ENCODE measurements around the gene NRP2.
A peak's percentile ranks its signal among the peaks of the same experiment; 100 is the strongest.

NRP2 gene

GRCh38 chr2:205780645-205781044, 98.3 kb downstream of the NRP2 start:
- DNase-seq = no peak

- DNase-seq = no peak
These were observed 99.1 kb downstream of the NRP2 start for GRCh38 chr2:205781244-205781931.

- DNase-seq = no peak
These were observed 100.6 kb downstream of the NRP2 start for GRCh38 chr2:205782941-205783340.

- DNase-seq = no peak
These were observed 101.7 kb downstream of the NRP2 start for GRCh38 chr2:205783872-205784499.

- no peak for DNase-seq
These were observed 103.4 kb downstream of the NRP2 start for GRCh38 chr2:205785507-205786260.

GRCh38 chr2:205786976-205787375, 104.7 kb downstream of the NRP2 start:
- no peak for DNase-seq

- DNase-seq = no peak
These were observed 105.5 kb downstream of the NRP2 start for GRCh38 chr2:205787761-205788160.

GRCh38 chr2:205789906-205790305, 107.6 kb downstream of the NRP2 start:
- no peak for DNase-seq

GRCh38 chr2:205792908-205793307, 110.6 kb downstream of the NRP2 start:
- no peak for DNase-seq

GRCh38 chr2:205796805-205797313, 114.6 kb downstream of the NRP2 start:
- DNase-seq = no peak

GRCh38 chr2:205797866-205798265, 115.6 kb downstream of the NRP2 start:
- DNase-seq = no peak

- DNase-seq = no peak
These were observed 117.9 kb downstream of the NRP2 start for GRCh38 chr2:205800224-205800623.

GRCh38 chr2:205800773-205801172, 118.5 kb downstream of the NRP2 start:
- no peak for DNase-seq

GRCh38 chr2:205802065-205802464, 119.8 kb downstream of the NRP2 start:
- DNase-seq = peak; percentile 57

- no peak for DNase-seq
These were observed 120.6 kb downstream of the NRP2 start for GRCh38 chr2:205802941-205803340.

GRCh38 chr2:205803500-205803899, 121.2 kb downstream of the NRP2 start:
- no peak for DNase-seq

GRCh38 chr2:205805136-205805535, 122.8 kb downstream of the NRP2 start:
- no peak for DNase-seq

- DNase-seq = no peak
These were observed 124.0 kb downstream of the NRP2 start for GRCh38 chr2:205806143-205806905.

GRCh38 chr2:205807229-205807628, 124.9 kb downstream of the NRP2 start:
- DNase-seq = no peak

GRCh38 chr2:205807758-205808157, 125.5 kb downstream of the NRP2 start:
- no peak for DNase-seq

GRCh38 chr2:205808486-205809121, 126.3 kb downstream of the NRP2 start:
- DNase-seq = no peak

- no peak for DNase-seq
These were observed 129.1 kb downstream of the NRP2 start for GRCh38 chr2:205811387-205811786.

GRCh38 chr2:205814039-205814364, 131.7 kb downstream of the NRP2 start:
- DNase-seq = no peak

All from NCI-H82 (cell line).